Inferior parietal cortex (tissue), 1 donor: Measurements from ENCODE around the gene YIPF1.
A peak's percentile ranks its signal among the peaks of the same experiment; 100 is the strongest.

Experiments used
- DNase-seq: peaks from one replicate; pipeline ENCODE4 v3.0.0-alpha.2; 2016; ENCODE audit errors: extremely low spot score

Gene YIPF1

DNA sequence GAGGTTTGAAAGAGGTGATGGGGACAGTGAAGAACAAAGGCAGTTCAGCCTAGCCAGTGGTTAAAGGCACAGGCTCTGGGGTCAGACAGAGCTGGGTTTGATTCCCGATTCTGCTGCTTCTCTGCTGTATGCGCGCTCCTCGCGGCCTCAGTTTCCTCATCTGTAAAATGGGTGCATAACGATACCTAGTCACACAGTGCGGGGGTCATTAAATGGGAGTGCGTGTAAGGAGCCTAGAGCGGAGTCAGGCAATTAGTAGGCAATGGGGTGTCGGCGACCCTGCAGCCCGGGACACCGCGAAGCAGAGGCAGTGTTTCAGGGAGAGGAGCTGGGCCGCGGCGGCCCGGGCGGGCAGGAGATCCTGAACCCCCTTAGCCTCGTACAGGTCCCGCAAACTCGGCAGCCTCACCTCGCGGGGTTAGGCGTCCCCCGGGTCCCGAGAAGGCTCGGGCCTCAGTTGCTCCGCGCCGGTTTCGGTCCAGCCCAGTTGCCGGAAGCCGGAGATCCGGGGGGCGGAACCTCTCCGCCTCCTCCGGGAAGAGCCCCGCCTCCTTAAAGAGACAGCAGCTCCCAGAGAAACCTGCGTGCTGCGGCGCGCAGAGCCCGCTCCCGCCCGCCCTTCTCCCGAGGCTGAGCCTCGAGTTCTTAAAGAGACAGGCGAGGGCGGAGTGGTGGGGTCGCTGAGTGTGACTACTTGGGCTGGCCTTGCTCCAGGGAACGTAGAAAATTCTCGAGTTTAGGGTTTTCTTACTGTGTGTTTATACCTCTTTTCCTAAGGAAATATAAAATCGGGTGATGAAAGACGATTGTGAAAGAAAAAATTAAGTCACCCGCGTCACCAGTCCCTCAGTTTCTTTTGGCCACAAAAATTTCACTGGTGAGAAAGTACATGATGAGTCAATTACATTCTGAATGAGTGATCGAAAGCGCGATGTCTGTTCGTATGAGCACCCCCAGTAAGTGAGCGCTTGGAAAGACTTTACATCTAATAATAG is at the start of gene YIPF1:
Gene YIPF1 (minus strand): TSS at position 494 of the 995 bp plus-strand sequence. CDS start 860 bp downstream, outside the sequence.
- DNase-seq, result peak; percentile 91

GRCh38 chr1:53938136-53938830 is 48.7 kb upstream of the YIPF1 start:
- DNase-seq, result no peak

DNA sequence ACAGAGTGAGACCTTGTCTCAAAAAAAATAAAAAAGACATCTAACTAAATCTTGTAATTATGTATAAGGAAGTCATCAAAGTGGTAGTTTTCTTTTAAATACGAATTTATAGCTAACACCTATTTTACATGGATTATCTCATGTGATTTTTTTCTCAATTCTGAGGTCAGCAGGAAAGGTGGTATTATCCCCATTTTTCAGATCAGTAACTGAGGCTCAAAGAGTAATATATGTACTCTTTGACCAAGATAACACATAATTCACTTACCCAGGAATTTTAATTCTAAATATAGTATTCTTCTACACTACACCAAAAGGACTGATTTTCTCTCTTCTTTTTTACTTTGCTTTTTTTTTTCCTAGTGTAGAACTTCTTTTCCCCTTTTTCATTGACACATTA is 46.8 kb upstream of the YIPF1 start:
- DNase-seq, result no peak

DNA sequence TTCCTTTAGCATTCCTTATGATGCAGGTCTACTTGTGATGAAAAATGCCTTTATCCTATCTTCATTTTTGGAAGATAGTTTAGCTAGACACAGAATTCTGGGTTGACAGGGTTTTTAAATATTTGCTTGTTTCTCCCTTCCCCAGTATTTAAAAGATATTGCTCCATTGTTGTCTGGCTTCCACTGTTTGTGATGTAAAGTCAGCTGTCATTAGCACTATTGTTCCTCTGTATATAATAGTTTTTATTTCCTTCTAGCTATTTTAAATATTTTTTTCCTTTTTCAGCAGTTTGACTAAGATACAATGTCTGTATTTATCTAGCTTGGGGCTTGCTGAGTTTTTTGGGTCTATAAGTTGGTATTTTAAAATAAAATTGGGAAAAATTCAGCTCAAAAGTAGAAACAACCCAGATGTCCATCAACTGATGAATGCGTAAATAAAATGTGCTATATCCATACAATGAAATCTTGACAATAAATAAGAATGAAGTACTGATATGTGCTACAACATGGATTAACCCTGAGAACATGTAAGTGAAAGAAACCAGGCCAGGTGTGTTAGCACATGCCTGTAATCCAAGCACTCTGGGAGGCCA is 44.7 kb upstream of the YIPF1 start:
- no peak for DNase-seq

GRCh38 chr1:53931523-53931922 is 41.9 kb upstream of the YIPF1 start:
- DNase-seq, result no peak

GRCh38 chr1:53930932-53931331 is 41.3 kb upstream of the YIPF1 start:
- DNase-seq, result no peak

DNA sequence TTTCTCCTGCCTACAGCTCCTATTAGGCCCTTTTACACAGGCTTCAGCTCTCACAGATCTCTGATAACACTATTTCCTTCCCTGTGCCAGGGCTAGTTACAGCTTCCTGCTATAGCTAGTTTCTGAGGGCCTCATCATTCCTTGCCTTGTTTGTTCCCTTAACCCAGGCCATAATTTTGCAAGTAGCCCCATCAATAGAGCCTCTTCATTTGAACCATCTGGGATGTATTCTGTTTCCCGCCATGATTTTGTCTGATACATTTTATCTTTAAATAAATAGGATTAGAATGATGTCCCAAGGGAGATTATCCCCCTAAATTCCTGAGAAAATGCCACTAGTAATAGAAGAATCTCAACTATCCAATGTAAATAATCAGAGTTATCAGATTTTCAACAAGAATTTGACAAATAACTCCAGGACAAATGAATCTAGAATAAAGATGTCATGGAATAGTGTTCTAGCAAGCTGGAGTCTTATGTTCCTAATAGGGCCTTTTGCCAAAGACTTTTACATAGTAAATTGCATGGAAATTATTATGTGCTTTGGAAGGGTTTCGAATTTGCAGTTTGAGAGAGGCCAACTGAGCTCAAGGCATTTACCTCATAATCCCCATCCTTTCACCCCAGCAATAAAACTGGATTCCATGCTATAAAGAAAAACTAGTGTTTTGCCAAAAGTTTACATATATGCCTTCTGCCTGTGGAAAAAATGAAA is 39.8 kb upstream of the YIPF1 start:
- no peak for DNase-seq

DNA sequence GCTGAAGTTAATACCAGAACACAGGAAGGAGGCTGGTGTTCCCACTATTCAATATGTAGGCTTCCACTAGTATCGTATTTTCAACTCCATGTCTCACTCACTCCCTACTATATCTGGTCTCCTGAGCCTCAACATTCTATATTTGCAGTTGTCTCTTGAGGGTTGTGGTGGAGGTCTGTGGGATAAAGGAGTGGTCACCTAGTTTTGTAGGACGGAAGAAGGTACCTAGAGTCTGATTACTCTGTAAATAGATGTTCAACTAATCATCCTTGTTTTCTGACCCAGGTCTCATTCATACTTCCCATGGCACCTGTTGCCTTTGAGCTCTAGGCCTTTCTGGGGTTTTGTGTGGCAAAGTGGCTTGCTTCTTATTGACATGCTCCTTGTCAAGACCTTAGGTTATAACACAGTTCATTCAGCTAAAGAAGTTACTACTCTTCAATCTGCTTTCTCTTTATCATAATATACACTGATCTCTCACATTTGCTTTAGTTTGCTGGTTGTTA is 37.8 kb upstream of the YIPF1 start:
- DNase-seq, result no peak

GRCh38 chr1:53919675-53920066 is 30.1 kb upstream of the YIPF1 start:
- no peak for DNase-seq

GRCh38 chr1:53918343-53918742 is 28.7 kb upstream of the YIPF1 start:
- no peak for DNase-seq

DNA sequence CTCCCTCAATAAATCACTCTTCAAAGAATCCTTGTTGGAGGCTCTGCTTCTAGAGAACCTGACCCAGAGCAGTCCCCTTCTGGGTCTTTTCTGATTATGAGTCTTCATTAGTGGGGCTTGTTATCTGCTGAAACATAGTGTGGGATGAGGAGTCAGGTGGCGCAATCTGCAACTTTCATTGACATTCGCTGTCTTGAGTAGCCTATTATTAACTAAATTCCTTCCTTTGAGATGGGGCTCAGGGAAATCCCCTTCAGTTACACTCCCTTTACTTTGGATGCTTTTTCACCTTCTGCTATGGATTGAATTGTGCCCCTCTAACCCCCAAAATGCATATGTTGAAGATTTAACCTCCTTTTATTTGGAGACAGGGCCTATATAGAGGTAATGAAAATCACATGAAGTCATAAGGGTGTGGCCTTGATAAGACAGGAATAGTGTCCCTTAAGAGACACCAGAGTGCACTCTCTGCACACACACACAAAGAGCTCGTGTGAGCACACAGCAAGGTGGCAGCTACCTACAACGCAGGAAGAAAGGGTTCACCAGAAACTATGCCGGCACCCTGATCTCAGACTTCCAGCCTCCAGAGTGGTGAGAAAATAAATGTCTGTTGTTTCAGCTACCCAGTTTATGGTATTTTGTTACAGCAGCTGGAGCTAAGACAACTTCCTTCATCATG is 23.9 kb upstream of the YIPF1 start:
- DNase-seq, result no peak

GRCh38 chr1:53911442-53911841 is 21.8 kb upstream of the YIPF1 start:
- no peak for DNase-seq

DNA sequence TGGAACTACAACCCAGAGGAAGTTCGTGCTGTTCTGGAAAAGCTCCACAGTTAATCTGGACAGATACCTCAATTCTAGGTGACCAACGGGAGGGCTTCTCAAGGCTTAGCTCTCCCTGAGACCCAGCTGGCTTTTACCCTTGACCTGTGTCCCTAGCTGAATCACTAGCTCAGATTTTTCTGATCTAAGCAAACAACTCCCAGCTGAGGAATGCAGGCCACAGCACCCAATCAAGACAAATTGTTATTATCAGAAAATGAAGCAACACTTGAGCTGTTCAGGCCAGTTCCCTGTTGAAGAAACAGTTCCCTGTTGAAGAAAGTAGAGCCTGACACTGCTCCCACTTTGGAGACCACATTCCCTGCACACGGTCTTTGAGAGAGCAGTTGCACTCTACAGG is 20.3 kb upstream of the YIPF1 start:
- no peak for DNase-seq

GRCh38 chr1:53906121-53906520 is 16.5 kb upstream of the YIPF1 start:
- DNase-seq, result no peak

GRCh38 chr1:53905509-53905908 is 15.9 kb upstream of the YIPF1 start:
- no peak for DNase-seq

- no peak for DNase-seq
Measured at GRCh38 chr1:53902235-53903138, 12.9 kb upstream of the YIPF1 start.

DNA sequence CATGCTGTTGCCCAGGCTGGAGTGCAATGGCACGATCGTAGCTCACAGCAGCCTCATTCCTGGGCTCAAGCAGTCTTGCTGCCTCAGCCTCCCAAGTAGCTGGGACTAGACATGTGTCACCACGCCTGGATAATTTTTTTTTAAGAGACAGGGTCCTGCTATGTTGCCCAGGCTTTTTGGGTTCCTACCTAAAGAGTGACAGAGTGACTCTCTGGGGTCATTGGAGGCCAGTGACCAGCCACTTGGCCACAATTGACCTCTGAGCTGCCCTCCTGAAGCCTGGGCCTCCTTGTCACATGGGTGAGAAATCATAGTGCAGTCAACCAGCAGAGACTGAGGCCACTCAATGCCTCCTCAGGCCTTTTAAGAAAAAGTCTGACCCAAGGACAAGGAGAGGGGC is 10.1 kb upstream of the YIPF1 start:
- no peak for DNase-seq

DNA sequence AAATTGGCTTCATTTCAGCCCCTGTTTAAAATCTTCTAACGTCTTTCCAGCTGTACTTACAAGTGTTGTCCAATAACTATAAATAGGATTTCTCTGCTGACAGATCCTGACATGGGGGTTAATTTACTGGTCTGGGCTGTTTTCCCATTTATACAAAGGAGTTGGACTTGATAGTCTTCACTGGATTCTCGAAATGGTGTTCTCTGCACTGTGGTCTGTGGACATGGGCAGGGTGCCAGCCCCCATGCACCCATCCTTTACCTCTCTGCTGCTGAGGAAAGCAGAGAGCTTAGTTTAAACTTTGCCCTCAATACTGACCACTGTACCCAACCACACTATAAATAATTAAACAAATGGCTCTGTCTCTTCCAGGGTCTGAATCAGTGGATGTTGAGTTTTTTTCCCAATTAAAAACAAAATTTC is 9.6 kb upstream of the YIPF1 start:
- DNase-seq, result no peak

DNA sequence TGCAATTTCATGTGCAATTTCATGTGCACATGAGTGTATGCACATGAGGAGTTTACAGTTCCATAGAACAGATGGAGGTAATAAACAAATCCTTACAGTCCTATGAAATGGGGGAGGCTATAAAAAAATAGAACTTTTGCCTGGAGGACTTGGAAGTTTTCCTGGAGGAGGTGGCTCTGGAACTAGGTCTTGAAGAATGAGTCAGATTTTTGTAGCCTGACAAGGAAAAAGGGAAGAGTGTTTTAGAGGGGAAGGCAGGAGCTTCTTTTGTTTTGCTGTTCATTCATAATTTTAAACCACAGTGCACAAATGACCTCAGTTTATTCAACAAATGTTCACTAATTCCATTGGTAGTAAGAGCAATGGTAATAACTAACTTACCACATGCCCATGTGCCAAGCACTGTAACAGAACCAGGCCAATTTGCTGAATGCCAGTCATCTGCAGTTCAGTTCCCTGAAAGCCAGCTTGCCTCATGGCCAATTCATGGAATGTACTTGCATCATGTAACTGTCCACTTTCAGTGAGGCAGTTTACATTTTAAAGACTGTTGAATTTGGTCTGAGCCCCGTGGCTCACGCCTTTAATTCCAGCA is 7.1 kb upstream of the YIPF1 start:
- DNase-seq, result peak; percentile 68

DNA sequence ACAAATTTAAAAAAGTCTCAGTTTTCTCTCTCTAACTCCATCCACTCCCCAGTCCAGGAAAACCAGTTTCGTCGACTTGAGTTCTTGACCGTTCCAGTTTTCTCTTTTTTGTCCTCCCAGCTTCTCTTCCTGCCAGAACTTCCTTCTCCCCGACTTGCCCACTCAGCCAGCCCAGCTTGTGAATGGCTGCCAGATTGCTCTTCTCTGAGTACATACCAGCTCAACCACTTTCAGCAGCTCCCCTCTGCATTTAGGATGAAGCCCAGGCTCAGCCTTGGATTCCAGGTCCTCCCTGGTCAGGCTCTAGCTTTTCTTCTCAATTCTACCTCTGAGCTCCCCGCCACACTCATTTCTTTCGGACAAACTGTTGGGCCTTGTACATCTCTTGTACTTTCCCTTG is 5.8 kb upstream of the YIPF1 start:
- DNase-seq, result no peak
